NOMO-1 treated with dmso at 0.1 percent for 144 hours (cell line): Measurements from ENCODE around the gene ACCS.
A peak's percentile ranks its signal among the peaks of the same experiment; 100 is the strongest.

ENCODE experiments used
- DNase-seq: peaks from one replicate; lab custom pipeline; 2025; ENCODE audit not compliant: unreplicated experiment; lab: John Stamatoyannopoulos, UW

Gene ACCS

DNA sequence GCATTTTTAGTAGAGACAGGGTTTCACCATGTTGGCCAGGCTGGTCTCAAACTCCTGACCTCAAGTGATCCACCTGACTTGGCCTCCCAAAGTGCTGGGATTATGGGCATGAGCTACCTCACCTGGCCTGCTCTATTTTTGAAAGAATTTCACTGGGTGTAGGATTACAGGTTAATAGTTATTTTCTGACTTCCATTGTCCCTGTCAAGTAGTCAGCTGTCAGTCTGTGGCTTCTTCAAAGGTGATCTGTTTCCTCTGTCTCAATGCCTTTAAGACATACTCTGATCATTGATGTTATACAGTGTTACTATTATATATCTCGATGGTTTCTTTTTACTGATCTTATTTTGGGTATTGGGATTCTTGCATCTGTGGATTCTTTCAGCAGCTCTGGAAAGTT, 19.3 kb downstream of the ACCS start:
- DNase-seq: no peak

DNA sequence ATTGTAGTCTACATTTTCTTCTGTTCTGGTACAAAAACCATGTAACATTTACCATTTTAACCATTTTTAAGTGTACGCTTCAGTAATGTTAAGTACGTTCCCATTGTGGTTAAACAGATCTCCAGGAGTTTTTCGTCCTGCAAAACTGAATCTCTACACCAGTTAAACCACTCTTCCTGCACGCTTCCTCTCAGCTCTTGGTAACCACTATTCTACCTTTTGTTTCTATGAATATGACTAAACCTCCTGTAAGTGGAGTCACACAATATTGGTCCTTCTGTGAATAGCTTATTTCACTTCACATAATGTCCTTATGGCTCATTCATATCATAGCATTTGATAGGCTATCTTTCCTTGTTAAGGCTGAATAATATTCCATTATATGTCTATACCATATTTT, 22.3 kb downstream of the ACCS start:
- no peak for DNase-seq

- DNase-seq: no peak
These were observed 22.8 kb downstream of the ACCS start for GRCh38 chr11:44088871-44089270.

DNA sequence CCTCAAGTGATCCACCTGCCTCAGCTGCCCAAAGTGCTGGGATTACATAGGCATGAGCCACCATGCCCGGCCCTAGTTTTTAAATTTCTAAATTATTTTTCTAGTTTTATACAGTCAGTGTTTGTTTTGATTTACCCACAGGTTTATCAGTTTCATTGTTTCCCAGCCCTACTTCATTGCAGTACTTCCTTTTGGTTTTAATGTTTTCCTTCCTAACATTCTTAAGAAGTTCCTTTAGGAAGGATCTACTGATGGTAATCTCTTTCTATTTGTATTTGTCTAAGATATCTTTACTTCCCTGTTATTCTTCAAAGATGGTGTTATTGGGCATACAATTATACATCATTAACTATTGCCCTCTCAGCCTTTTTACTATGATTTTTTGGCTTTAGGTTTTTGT, 24.5 kb downstream of the ACCS start:
- no peak for DNase-seq

GRCh38 chr11:44094260-44094868, 28.3 kb downstream of the ACCS start:
- peak; percentile 1 for DNase-seq

- DNase-seq: peak; percentile 24
These were observed 29.7 kb downstream of the ACCS start, which contains the start of gene EXT2 for GRCh38 chr11:44095506-44096359. EXT2 (plus strand) TSS chr11:44095678; CDS start chr11:44107713, 12,035 bp downstream.

- no peak for DNase-seq
These were observed 30.5 kb downstream of the ACCS start for GRCh38 chr11:44096360-44097185.

- no peak for DNase-seq
These were observed 31.8 kb downstream of the ACCS start for GRCh38 chr11:44097821-44098220.

DNA sequence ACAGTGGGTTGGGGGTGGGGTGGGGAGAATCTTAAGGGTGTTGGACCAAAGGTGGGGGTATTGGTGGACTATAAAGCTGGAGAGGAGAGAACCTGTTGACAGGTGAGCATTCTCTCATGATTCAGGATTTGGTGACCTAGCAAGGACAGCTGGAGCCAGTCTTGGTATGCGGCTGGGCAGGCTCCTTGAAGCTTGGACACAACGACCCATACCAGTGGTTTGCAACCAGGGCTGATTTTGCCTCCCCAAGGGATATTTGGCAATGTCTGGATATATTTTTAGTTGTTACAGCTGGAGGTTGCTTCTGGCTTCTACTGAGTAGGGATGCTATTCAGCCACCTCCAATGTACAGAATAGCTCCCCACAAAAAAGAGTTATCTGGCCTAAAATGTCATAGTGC, 35.0 kb downstream of the ACCS start:
- no peak for DNase-seq

- peak; percentile 11 for DNase-seq
These were observed 38.6 kb downstream of the ACCS start for GRCh38 chr11:44104481-44105294.

DNA sequence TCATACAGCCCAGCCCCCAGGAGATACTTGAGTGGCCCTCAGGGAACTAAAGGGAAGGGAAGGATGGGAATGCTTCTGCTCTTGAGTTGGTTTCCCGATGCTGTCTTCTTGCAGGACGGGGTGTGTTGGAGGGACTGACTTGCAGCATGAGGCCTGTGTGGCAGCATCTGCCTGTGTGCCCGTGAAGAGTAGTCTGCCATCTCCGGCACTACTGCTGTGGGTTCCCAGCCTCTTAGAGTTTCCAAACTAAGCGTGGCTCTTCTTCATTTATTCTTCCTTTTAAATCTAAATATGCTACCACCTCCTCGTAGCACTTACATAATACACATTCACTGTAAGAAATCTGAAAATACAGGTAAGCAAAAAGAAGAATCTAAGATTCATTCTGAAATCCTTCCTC, 42.2 kb downstream of the ACCS start:
- no peak for DNase-seq

DNA sequence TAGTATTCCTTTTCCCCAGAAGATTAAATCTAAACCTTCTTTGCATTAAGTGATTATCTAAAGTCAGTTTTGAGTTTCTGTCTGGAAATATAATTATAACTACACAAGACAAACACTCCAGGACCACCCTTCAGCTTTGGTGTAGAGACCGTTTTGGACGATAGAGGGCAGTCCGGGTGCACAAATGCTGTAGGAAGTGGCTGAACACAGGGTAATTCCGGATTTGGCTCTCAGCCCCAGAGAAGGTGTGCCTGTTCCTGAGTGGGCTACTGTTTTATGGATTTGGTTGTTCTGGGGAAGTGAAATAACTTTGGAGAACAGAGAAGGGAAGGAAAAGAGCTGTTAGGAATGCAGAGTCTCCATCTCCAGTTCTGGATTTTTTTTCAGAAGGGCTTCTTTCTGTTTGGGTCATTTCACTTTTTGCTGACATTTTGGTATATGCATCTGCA, 44.2 kb downstream of the ACCS start:
- peak; percentile 9 for DNase-seq

- no peak for DNase-seq
These were observed 46.2 kb downstream of the ACCS start for GRCh38 chr11:44112091-44112821.

DNA sequence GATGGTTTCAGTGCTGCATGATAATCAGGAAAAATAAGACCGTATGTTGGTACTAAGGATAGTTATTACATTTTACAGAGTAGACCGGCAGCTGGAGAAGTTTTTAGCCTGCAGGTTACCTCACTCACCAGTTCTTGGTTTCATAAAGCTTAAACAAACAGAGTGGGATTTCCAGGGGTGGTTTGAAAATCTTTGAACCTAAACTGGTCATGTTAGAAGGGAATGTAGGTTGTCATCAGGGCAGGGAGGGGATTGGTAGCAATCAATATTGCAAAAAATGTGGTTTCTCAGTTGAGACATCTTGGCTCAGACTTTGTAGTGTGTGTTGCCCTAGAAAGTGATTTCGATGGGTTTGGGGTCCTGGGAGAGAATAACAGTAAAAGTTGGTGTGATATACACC, 46.9 kb downstream of the ACCS start:
- DNase-seq: no peak

DNA sequence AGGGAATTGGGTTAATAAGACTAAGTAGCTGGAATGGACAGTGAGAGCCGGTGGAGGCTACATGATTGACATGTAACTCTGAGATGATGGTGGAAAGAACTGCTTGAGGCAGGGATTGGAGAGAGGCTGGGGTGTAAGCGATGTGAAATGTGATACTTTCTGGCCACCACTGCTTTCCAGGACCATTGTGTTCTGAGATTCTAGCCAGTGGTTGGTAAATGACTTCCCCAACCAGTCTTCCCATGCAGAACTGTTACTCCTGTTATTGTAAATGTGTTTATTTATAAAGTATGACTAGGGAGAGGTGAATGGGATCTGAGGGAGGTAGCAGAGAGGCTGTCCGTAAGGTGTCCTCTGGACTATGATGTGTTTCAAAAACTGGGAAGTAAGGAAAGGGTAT, 47.5 kb downstream of the ACCS start:
- DNase-seq: no peak

DNA sequence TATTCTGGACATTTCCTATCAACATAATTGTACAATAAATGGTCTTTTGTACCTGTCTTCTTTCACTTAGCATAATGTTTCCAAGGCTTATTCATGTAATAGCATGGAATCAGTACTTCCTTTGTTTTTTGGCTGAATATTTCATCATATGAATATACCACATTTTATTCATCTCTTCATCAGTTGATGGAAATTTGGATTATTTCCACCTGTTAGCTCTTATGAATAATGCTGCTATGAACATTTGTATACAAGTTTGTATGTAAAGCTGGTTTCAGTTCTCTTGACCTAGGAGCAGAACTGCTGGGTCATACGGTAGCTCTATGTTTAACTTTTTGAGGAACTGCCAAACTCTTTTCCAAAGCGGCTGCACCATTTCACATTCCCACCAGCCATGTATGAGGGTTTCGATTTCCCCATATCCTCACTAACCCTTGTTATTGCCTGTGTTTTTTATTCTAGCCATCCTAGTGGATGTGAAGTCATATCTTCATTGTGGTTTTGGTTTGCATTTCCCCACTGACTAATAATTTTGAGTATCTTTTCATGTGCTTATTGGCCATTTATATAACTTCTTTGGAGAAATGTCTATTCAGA, 50.3 kb downstream of the ACCS start:
- peak; percentile 11 for DNase-seq

DNA sequence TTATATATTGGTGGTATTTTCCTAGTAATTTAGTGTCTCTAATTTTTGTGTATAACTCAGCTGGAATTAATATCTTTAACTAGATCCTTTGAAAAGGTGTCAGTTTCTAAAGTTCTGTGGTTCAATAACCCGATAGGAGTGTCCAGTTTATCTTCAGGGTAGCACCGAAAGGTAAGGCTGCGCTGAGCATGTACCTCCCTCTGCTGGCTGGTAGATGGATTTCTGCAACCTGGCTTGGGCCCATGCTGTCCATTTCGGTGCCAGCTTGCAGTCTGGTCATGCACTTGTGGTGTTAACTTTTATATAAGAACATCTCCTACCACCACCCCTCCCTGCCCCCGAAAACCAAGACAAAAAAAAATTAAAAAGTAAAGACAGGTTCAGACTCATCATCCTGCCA, 54.1 kb downstream of the ACCS start:
- no peak for DNase-seq

DNA sequence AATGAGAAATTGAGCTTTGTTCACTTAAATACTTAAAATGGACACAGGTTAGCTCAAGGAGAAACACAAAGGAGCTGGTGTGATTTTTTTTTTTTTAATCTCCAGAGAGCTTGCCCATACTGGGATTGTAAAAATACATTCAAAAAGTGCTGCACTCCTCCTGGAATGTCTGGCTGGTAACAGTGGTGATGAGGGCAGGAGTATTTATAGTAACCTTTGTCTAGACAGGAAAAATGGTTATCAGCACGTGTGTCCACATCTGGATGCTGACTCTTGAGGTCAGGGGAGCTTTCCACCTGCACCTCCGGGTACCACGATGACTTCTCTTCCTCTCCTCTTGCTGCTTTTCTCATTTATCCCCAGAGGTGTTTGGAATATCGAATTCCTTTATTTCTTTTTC, 59.5 kb downstream of the ACCS start:
- DNase-seq: no peak

GRCh38 chr11:44126304-44126703, 60.2 kb downstream of the ACCS start:
- DNase-seq: no peak

DNA sequence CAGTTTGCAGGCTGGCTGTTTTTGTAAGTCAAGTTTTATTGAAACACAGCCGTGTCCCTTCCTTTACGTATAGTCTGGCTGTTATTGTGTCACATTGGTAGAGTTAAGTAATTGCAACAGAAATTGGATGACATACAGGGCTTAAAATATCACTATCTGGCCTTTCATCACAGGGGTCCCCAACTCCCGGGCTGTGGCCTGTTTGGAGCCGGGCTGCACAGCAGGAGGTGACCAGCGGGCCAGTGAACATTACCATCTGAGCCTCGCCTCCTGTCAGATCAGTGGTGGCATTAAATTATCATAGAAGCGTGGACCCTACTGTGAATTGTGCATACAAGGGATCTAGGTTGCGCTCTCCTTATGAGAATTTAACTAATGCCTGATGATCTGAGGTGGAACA, 61.1 kb downstream of the ACCS start:
- DNase-seq: no peak
